Skeletal muscle satellite cell (primary cell): Measurements from ENCODE around the gene OR4K13. TPM values are rescaled to one million over a fixed set of nuclear protein-coding genes. Genes with fewer than 3 reads are reported as not detected.

Experiments used
- H3K27me3 ChIP-seq: 2 replicates; pipeline ENCODE4 v1.7.0; 2013; ENCODE audit warnings: low read length; ENCODE audit not compliant: control insufficient read depth, insufficient read depth
- H3K36me3 ChIP-seq: 2 replicates; pipeline ENCODE4 v1.7.0; 2013; ENCODE audit warnings: mild to moderate bottlenecking, control low read depth, low read length; ENCODE audit not compliant: insufficient read depth
- H3K4me1 ChIP-seq: 2 replicates; pipeline ENCODE4 v1.7.0; 2013; ENCODE audit warnings: low read length; ENCODE audit not compliant: control insufficient read depth, insufficient read depth
- H3K4me2 ChIP-seq: 2 replicates; pipeline ENCODE4 v1.7.0; 2013; ENCODE audit warnings: mild to moderate bottlenecking, low read length
- H3K4me3 ChIP-seq: 2 replicates; pipeline ENCODE4 v1.7.0; 2013; ENCODE audit warnings: low read length
- H3K9ac ChIP-seq: 2 replicates; pipeline ENCODE4 v1.7.0; 2013; ENCODE audit warnings: mild to moderate bottlenecking, low read depth, low read length, moderate library complexity
- H3K9me3 ChIP-seq: replicated peaks from 2 replicates; pipeline ENCODE4 v1.7.0; 2013; ENCODE audit warnings: mild to moderate bottlenecking, control low read depth, low read length
- total RNA-seq: library from RNA; depleted of rRNA; stranded (reverse); fragments of >200 nt; gene quantifications from 2 replicates; pipeline ENCODE4 v1.2.3, GENCODE V29; 2012; rRNA removed

OR4K13 gene, protein sequence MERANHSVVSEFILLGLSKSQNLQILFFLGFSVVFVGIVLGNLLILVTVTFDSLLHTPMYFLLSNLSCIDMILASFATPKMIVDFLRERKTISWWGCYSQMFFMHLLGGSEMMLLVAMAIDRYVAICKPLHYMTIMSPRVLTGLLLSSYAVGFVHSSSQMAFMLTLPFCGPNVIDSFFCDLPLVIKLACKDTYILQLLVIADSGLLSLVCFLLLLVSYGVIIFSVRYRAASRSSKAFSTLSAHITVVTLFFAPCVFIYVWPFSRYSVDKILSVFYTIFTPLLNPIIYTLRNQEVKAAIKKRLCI
- not detected in 2 replicates for total RNA-seq

DNA sequence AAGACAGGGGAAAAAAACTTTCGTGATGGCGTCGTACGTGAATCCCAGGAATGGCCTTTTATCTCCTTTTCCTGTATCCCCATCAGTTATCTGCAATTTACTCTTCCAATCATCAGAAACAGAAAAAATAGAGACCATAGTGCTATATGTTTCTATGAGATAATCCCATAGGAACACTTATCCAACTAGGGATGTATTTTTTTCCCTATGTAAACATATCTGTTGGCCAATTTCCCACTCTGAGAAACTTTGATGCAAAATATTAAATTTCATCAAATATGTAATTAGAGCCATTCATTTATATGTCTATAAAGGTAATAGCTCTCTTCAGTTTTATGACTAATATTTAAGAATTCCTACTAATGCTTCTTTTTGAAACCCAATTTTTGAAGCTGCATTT is at the start of gene OR4K13:
OR4K13 (minus strand) TSS at position 101 of the 400 bp plus-strand sequence. CDS start 1,280 bp downstream, outside the sequence.
- H3K4me2 ChIP-seq, result no peak within 1 kb of the TSS
- no peaks in the 10 kb centered on the region for H3K4me1 ChIP-seq
- H3K9me3 ChIP-seq, result peaks cover 2% of the 10 kb centered on the region
- H3K9ac ChIP-seq, result no peak within 1 kb of the TSS
- H3K4me3 ChIP-seq, result no peak within 1 kb of the TSS
- no peaks in the 10 kb centered on the region for H3K36me3 ChIP-seq
- H3K27me3 ChIP-seq, result no peaks in the 10 kb centered on the region

DNA sequence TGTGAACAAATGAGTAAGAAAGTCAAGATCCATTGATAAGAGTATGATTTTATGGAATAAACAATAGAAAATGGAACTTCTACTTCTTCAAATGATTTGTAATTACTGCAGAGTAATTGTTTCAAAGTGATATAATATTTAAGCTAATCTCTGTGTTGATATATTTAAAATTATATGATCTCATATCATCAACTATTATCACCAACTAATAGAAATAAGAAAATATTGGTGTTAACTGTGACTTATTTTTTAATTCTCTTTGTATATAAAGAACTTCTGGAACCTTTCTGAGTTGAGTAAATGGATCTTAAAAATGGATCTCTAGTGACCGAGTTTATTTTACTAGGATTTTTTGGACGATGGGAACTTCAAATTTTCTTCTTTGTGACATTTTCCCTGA is 23.9 kb upstream of the OR4K13 start, which contains the start of gene OR4L1:
OR4L1 (plus strand) TSS at position 301 of the 400 bp plus-strand sequence; CDS start at position 301, 0 bp downstream.
- Histone ChIP-seq H3K9ac (no peak within 1 kb of the TSS), H3K4me3 (no peak within 1 kb of the TSS), H3K36me3 (no peaks in the 10 kb centered on the region), H3K4me1 (no peaks in the 10 kb centered on the region), H3K9me3 (peaks cover 15% of the 10 kb centered on the region), H3K4me2 (no peak within 1 kb of the TSS), H3K27me3 (no peaks in the 10 kb centered on the region)

DNA sequence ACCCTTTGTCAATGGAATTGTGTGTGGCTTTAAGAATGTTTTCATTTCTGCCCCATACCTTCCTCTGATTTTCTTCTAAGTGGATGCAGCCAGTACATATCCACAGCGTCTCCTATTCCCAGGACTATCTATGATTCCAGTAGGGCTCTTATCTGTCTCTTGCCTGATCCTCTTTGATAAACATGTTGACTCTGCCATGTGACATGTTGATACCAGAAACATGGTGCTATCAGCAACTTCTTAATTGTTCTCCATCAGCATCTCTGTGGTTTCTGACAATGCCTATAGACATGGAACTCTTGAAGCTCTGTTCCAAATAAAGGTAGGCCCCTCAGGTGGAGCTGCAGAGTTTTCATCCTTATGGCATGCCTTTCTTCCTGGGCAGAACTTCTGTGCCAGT is 12.4 kb upstream of the OR4K13 start:
- no peak overlapping the region for H3K9ac ChIP-seq

GRCh38 chr14:20044243-20044642 is 8.4 kb upstream of the OR4K13 start:
- Histone ChIP-seq H3K4me3 (no peak overlapping the region), H3K9me3 (peaks cover 13% of the 10 kb centered on the region)

More for the DNA sequence above, 12.4 kb upstream of the OR4K13 start:
- H3K27me3 ChIP-seq, result no peaks in the 10 kb centered on the region
- H3K4me2 ChIP-seq, result no peak overlapping the region
- H3K36me3 ChIP-seq, result no peaks in the 10 kb centered on the region
- H3K4me1 ChIP-seq, result no peaks in the 10 kb centered on the region
- no peak overlapping the region for H3K4me3 ChIP-seq
- peaks cover 13% of the 10 kb centered on the region for H3K9me3 ChIP-seq

GRCh38 chr14:20035449-20035848 is 389 bp downstream of the OR4K13 start:
- Histone ChIP-seq H3K9me3 (peaks cover 3% of the 10 kb centered on the region), H3K4me3 (no peak overlapping the region), H3K4me2 (no peak overlapping the region), H3K36me3 (no peaks in the 10 kb centered on the region), H3K27me3 (no peaks in the 10 kb centered on the region), H3K4me1 (no peaks in the 10 kb centered on the region), H3K9ac (no peak overlapping the region)

More at GRCh38 chr14:20044243-20044642, 8.4 kb upstream of the OR4K13 start:
- Histone ChIP-seq H3K4me1 (no peaks in the 10 kb centered on the region), H3K9ac (no peak overlapping the region), H3K36me3 (no peaks in the 10 kb centered on the region), H3K27me3 (no peaks in the 10 kb centered on the region), H3K4me2 (no peak overlapping the region)

GRCh38 chr14:20031058-20031457 is 4.8 kb downstream of the OR4K13 start:
- no peaks in the 10 kb centered on the region for H3K27me3 ChIP-seq
- H3K4me1 ChIP-seq, result no peaks in the 10 kb centered on the region
- H3K4me2 ChIP-seq, result no peak overlapping the region
- peaks cover 3% of the 10 kb centered on the region for H3K9me3 ChIP-seq
- H3K9ac ChIP-seq, result no peak overlapping the region
- H3K36me3 ChIP-seq, result no peaks in the 10 kb centered on the region
- H3K4me3 ChIP-seq, result no peak overlapping the region

DNA sequence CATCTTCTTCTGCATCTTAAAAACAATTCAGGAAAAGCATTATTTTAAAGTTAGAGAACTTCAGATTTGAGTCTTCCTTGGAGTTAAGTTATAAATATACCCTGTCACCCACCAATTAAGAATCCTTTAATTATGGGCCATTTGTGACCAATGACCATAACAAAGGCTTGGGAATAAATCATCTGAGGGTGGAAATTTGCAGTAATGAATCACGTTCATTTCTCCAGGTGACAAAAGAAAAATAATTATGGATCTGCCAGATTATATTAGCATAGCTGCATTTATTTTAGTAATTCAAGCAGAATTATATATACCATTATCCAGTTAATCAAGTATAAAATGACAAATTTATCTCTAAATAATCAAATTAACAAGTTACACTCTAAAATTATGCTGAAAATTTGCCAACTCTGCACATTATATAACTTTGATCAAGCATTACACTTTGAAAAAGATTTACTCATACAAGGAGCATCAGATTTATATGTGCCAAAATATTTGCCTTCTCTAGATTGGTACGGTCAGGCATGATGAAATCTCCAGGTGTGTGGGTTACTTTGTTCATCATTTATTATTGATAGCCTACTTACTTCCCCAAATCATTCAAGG is 16.5 kb downstream of the OR4K13 start, which contains the start of gene OR4K14:
OR4K14 (minus strand) TSS at position 51 of the 609 bp plus-strand sequence. CDS start 4,114 bp downstream, outside the sequence.
- peaks cover 4% of the 10 kb centered on the region for H3K9me3 ChIP-seq
- no peak within 1 kb of the TSS for H3K4me2 ChIP-seq
- no peaks in the 10 kb centered on the region for H3K4me1 ChIP-seq
- no peaks in the 10 kb centered on the region for H3K36me3 ChIP-seq
- H3K27me3 ChIP-seq, result no peaks in the 10 kb centered on the region
- no peak within 1 kb of the TSS for H3K4me3 ChIP-seq
- H3K9ac ChIP-seq, result no peak within 1 kb of the TSS

DNA sequence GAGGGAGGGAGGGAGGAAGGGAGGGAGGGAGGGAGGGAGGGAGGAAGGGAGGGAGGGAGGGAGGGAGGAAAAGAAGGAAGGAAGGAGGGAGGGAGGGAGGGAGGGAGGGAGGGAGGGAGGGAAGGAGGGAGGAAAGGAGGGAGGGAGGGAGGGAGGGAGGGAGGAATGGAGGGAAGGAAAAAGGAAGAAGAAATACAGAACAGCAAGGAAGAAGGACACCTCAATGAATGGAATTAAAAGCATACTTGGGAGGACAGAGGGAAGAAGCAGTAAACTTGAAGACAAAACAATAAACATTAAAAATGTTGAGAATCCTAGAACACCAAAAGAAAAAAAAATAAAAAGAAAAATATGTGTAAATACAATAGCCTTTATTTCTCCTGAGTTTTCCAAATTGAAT is 27.7 kb downstream of the OR4K13 start:
- Histone ChIP-seq H3K4me1 (no peaks in the 10 kb centered on the region), H3K4me2 (no peak overlapping the region), H3K9me3 (peaks cover 3% of the 10 kb centered on the region), H3K9ac (no peak overlapping the region), H3K27me3 (no peaks in the 10 kb centered on the region), H3K4me3 (no peak overlapping the region), H3K36me3 (no peaks in the 10 kb centered on the region)

DNA sequence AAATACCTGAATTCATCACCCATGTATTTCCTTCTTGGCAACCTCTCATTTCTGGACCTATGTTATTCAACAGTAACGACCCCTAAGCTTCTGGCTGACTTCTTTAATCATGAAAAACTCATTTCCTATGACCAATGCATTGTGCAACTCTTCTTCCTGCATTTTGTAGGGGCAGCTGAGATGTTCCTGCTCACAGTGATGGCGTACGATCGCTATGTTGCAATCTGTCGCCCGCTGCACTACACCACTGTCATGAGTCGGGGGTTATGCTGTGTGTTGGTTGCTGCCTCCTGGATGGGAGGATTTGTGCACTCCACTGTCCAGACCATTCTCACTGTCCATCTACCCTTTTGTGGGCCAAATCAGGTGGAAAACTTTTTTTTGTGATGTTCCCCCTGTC is 33.5 kb downstream of the OR4K13 start:
- H3K4me2 ChIP-seq, result no peak overlapping the region
- H3K4me1 ChIP-seq, result no peaks in the 10 kb centered on the region
- H3K27me3 ChIP-seq, result no peaks in the 10 kb centered on the region
- no peak overlapping the region for H3K9ac ChIP-seq
- H3K4me3 ChIP-seq, result no peak overlapping the region
- H3K36me3 ChIP-seq, result no peaks in the 10 kb centered on the region
- H3K9me3 ChIP-seq, result no peaks in the 10 kb centered on the region

GRCh38 chr14:20001863-20002262 is 34.0 kb downstream of the OR4K13 start, which contains the start of gene OR4Q2:
Gene OR4Q2 (plus strand): TSS chr14:20002163.
- H3K27me3 ChIP-seq, result no peaks in the 10 kb centered on the region
- H3K9me3 ChIP-seq, result no peaks in the 10 kb centered on the region
- H3K4me3 ChIP-seq, result no peak within 1 kb of the TSS
- no peaks in the 10 kb centered on the region for H3K36me3 ChIP-seq
- H3K4me1 ChIP-seq, result no peaks in the 10 kb centered on the region
- H3K9ac ChIP-seq, result no peak within 1 kb of the TSS
- no peak within 1 kb of the TSS for H3K4me2 ChIP-seq

DNA sequence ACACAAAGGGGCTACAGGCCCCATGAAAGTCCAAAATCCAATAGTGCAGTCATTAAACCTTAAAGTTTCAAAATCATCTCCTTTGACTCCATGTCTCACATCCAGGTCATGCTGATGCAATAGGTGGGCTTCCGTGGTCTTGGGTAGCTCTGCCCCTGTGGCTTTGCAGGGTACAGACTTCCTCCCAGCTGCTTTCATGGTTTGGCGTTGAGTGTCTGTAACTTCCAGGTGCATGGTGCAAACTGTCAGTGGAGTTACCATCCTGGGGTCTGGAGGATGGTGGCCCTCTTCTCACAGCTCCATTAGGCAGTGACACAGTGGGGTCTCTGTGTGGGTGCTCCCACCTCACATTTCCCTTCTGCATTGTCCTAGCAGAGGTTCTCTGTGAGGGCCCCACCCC is 42.4 kb downstream of the OR4K13 start:
- H3K4me3 ChIP-seq, result no peak overlapping the region
- no peak overlapping the region for H3K9ac ChIP-seq
- no peak overlapping the region for H3K4me2 ChIP-seq
- H3K36me3 ChIP-seq, result no peaks in the 10 kb centered on the region
- H3K4me1 ChIP-seq, result no peaks in the 10 kb centered on the region
- H3K9me3 ChIP-seq, result peaks cover 6% of the 10 kb centered on the region
- no peaks in the 10 kb centered on the region for H3K27me3 ChIP-seq
